Embryonic facial prominence (tissue), 1 donor: ENCODE results near the gene CDH8.

Experiments
- DNase-seq: peaks from one replicate; pipeline ENCODE4 v3.0.0-alpha.2; 2016; ENCODE audit errors: extremely low spot score

The CDH8 gene

DNA sequence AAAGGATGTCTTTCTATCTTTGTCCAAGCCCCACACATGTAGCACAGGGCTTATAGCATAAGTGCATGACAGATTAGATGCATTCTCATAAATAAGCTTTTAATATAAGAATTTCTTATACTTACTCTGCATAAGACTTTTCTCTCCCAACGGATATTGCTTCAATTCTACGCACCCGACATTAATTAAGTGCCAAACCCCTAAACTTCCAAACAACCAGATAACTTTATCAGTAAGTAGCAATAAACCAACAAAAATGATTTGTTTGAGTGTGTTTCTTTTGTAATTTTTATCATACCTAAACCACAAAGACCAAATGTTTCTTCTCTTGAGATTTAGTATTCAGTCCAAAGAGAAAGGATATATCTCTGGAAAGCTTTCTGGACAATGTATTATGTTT, 391.5 kb downstream of the CDH8 start:
- no peak for DNase-seq

DNA sequence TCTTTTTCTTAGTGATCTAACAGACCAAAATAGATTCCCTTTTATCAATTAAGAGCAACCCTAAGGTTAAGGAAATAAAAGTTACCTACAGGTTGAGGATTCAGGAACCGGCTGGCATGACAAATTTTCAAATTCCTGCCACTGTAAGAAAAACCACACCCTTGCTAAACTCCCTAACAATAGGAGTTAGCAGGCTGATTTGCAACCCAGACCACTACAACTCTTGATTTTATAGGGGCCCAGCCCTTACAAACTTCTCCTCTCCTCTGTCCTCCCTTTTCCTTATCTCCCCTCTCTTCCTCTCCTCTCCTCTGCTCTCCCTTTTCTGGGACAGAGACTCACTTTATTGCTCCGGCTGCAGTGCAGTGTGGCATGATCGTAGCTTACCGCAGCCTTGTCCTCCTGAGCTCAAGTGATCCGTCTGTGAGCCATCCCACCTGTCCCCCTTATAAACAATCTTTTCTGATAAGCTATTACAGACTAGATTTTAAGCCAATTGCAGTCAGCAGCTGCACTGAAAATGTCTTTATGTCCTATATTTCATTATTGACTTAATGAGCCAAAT, 418.9 kb downstream of the CDH8 start:
- DNase-seq: no peak

DNA sequence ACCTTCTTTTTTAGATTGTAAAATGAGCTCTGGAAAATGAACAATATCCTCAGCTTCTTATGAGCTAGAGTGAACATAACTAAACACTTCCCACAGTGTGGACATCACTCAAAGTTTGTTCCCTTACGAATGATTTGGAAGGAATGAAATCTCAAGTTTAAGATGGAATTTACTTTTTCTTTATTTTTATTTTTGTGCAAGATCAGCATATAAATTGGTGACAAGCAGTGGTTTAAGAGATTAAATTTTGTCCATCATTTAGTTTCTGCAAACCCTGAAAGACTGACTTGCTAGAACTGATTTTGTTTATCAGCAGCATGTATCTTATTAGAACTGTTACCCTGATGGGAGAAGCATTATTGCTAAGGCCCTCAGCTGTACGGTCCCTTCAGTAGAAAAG, 420.1 kb downstream of the CDH8 start:
- no peak for DNase-seq

DNA sequence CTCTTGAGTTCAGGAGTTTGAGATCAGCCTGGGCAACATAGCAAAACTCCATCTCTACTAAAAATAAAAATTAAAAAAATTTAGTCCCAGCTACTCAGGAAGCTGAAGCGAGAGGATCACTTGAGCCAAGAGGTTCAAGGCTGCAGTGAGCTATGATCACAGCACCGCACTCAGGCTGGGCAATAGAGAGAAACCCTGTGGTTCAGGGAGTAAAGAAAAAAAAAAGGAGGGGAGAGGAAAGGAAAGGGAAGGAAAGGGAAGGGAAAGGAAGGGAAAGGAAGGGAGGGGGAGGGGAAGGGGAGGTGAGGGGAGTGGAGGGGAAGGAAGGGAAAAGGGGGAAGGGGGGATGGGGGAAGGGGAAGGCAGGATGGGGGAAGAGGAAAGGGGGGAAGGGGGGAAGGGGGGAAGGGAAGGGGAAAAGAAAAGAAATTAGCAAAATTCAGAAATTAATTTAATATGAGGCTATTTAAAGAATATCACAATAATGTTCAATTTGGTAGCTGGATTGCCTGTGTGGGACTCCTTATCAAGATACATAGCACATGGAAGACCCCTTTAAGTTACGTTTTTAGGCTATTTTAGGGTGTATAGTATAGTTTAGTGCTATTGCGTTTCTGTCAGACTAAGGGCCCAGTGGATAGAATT, 424.3 kb downstream of the CDH8 start:
- DNase-seq: no peak

DNA sequence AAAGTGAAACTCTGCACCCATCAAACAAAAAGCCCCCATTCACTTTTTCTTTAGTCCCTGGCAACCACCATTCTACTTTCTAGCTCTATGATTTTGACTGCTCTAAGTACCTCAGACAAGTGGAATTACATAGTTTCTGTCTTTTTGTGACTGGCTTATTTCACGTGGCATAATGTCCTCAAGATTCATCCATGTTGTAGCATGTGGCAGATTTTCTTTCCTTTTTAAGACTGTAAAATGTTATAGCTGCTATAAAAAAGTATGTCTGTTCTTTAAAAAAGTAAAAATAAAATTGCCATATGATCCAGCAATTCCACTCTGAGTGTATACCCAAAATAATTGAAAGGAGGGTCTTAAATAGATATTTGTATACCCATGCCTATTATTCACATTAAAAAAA, 429.7 kb downstream of the CDH8 start:
- DNase-seq: no peak
